HCT116 (cell line): Measurements from ENCODE around the gene ZNF423.

Experiments
- CEBPB ChIP-seq: IDR thresholded peaks from 2 replicates; pipeline ENCODE4 v1.6.1; 2012; ENCODE audit warnings: low read depth
- RAD21 ChIP-seq: IDR thresholded peaks from 2 replicates; pipeline ENCODE4 v1.6.1; 2012; ENCODE audit warnings: low read depth, mild to moderate bottlenecking
- TF ChIP-seq, protein P1 (sequence below), 3 experiments: fragments of 200-600 bp in 1 of 3; sonication (generic) in 1 of 3; IDR thresholded peaks in 2 of 3; conservative IDR thresholded peaks in 1 of 3; 2 replicates each; pipeline ENCODE4 v1.5.1; 2012 to 2017; ENCODE audit warnings: low read depth in 2 of 3, low read length in 2 of 3, antibody characterized with exemption in 1 of 3, borderline replicate concordance in 1 of 3, control low read depth in 1 of 3, mild to moderate bottlenecking in 1 of 3, mixed read lengths in 1 of 3, mixed run types in 1 of 3, moderate library complexity in 1 of 3; ENCODE audit not compliant: insufficient read depth in 1 of 3
- TF ChIP-seq, protein P2 (sequence below): IDR thresholded peaks from 2 replicates; pipeline ENCODE4 v1.6.1; 2012; ENCODE audit warnings: low read depth

DNA sequence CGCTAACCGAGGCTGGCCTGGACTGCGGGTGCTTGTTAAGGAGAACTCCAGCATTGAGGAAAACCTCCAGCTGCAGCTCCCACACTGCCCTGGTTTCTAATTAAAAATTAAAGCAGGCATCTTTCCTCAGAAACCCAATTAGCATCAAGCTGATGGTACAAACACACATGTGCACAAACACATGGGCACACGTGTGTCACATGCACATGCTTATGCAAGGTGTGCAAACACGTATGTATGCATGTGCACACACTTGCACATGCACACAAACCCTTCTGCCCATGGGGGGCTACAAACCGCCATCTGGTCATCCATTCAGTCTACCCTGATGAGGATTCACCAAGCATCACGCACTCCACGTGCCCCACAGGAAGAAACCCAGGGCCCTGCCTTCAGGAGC is 182.5 kb downstream of the ZNF423 start:
- TF ChIP-seq, protein P1, sequence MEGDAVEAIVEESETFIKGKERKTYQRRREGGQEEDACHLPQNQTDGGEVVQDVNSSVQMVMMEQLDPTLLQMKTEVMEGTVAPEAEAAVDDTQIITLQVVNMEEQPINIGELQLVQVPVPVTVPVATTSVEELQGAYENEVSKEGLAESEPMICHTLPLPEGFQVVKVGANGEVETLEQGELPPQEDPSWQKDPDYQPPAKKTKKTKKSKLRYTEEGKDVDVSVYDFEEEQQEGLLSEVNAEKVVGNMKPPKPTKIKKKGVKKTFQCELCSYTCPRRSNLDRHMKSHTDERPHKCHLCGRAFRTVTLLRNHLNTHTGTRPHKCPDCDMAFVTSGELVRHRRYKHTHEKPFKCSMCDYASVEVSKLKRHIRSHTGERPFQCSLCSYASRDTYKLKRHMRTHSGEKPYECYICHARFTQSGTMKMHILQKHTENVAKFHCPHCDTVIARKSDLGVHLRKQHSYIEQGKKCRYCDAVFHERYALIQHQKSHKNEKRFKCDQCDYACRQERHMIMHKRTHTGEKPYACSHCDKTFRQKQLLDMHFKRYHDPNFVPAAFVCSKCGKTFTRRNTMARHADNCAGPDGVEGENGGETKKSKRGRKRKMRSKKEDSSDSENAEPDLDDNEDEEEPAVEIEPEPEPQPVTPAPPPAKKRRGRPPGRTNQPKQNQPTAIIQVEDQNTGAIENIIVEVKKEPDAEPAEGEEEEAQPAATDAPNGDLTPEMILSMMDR (IDR thresholded peaks at IDR 0.05 in 2 of 3, conservative IDR thresholded peaks at IDR 0.05 in 1 of 3; ENCODE audit: borderline replicate concordance in 1 of 3, insufficient read depth in 1 of 3, low read depth in 2 of 3, low read length in 2 of 3), result no peak
- TF ChIP-seq CEBPB (no peak), RAD21 (no peak)
- TF ChIP-seq, protein P2, sequence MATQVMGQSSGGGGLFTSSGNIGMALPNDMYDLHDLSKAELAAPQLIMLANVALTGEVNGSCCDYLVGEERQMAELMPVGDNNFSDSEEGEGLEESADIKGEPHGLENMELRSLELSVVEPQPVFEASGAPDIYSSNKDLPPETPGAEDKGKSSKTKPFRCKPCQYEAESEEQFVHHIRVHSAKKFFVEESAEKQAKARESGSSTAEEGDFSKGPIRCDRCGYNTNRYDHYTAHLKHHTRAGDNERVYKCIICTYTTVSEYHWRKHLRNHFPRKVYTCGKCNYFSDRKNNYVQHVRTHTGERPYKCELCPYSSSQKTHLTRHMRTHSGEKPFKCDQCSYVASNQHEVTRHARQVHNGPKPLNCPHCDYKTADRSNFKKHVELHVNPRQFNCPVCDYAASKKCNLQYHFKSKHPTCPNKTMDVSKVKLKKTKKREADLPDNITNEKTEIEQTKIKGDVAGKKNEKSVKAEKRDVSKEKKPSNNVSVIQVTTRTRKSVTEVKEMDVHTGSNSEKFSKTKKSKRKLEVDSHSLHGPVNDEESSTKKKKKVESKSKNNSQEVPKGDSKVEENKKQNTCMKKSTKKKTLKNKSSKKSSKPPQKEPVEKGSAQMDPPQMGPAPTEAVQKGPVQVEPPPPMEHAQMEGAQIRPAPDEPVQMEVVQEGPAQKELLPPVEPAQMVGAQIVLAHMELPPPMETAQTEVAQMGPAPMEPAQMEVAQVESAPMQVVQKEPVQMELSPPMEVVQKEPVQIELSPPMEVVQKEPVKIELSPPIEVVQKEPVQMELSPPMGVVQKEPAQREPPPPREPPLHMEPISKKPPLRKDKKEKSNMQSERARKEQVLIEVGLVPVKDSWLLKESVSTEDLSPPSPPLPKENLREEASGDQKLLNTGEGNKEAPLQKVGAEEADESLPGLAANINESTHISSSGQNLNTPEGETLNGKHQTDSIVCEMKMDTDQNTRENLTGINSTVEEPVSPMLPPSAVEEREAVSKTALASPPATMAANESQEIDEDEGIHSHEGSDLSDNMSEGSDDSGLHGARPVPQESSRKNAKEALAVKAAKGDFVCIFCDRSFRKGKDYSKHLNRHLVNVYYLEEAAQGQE, result no peak
